ENCODE measurements around the gene LEMD3.

DNA sequence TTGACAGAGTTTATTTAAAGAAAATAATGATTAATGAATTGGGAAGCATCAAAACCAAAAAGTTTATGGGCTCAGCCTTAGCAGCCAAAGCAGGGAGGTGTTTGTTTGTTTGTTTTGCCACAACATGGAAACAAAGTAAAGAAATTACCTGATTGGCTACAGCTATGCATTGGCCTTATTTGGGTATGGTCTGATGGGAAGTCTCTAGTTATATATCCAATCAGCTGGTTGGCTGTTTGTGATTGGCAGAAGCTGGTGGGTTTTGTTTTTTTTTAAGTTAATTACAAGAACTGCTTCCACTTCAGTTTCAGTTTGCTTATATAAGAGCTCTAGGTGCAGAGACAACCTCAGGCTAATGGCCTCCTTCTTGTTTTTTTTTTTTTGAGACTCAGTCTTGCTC is 4.6 kb upstream of the LEMD3 start:
- TF ChIP-seq, protein P1, sequence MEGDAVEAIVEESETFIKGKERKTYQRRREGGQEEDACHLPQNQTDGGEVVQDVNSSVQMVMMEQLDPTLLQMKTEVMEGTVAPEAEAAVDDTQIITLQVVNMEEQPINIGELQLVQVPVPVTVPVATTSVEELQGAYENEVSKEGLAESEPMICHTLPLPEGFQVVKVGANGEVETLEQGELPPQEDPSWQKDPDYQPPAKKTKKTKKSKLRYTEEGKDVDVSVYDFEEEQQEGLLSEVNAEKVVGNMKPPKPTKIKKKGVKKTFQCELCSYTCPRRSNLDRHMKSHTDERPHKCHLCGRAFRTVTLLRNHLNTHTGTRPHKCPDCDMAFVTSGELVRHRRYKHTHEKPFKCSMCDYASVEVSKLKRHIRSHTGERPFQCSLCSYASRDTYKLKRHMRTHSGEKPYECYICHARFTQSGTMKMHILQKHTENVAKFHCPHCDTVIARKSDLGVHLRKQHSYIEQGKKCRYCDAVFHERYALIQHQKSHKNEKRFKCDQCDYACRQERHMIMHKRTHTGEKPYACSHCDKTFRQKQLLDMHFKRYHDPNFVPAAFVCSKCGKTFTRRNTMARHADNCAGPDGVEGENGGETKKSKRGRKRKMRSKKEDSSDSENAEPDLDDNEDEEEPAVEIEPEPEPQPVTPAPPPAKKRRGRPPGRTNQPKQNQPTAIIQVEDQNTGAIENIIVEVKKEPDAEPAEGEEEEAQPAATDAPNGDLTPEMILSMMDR (IDR thresholded peaks at IDR 0.05; ENCODE audit: poor library complexity, severe bottlenecking), result no peak
- TF ChIP-seq RAD21 (conservative IDR thresholded peaks at IDR 0.05) (no peak), POLR2AphosphoS5 (IDR thresholded peaks at IDR 0.05) (no peak), TAF1 (IDR thresholded peaks at IDR 0.05; ENCODE audit: low read depth) (no peak), EZH2 (IDR thresholded peaks at IDR 0.05; ENCODE audit: borderline replicate concordance, insufficient read depth, low read length, poor library complexity, severe bottlenecking) (no peak), MXI1 (conservative IDR thresholded peaks at IDR 0.05; ENCODE audit: poor library complexity, severe bottlenecking) (no peak), EP300 (conservative IDR thresholded peaks at IDR 0.05; ENCODE audit: poor library complexity, severe bottlenecking) (no peak), SMC3 (conservative IDR thresholded peaks at IDR 0.05; ENCODE audit: poor library complexity) (no peak)
- TF ChIP-seq, protein P2, sequence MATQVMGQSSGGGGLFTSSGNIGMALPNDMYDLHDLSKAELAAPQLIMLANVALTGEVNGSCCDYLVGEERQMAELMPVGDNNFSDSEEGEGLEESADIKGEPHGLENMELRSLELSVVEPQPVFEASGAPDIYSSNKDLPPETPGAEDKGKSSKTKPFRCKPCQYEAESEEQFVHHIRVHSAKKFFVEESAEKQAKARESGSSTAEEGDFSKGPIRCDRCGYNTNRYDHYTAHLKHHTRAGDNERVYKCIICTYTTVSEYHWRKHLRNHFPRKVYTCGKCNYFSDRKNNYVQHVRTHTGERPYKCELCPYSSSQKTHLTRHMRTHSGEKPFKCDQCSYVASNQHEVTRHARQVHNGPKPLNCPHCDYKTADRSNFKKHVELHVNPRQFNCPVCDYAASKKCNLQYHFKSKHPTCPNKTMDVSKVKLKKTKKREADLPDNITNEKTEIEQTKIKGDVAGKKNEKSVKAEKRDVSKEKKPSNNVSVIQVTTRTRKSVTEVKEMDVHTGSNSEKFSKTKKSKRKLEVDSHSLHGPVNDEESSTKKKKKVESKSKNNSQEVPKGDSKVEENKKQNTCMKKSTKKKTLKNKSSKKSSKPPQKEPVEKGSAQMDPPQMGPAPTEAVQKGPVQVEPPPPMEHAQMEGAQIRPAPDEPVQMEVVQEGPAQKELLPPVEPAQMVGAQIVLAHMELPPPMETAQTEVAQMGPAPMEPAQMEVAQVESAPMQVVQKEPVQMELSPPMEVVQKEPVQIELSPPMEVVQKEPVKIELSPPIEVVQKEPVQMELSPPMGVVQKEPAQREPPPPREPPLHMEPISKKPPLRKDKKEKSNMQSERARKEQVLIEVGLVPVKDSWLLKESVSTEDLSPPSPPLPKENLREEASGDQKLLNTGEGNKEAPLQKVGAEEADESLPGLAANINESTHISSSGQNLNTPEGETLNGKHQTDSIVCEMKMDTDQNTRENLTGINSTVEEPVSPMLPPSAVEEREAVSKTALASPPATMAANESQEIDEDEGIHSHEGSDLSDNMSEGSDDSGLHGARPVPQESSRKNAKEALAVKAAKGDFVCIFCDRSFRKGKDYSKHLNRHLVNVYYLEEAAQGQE (IDR thresholded peaks at IDR 0.05; ENCODE audit: borderline replicate concordance), result no peak
